HFFc6 (cell line): ENCODE measurements around the gene STAT2. TPM values are rescaled to one million over a fixed set of nuclear protein-coding genes. Genes with fewer than 3 reads are reported as not detected.

Experiments used
- DNase-seq: peaks from one replicate; pipeline ENCODE4 v3.0.0-alpha.2; 2018
- H3K27ac Mint-ChIP-seq: 2 replicates; pipeline ENCODE4 v1.8.0; 2020; ENCODE audit warnings: mild to moderate bottlenecking, mixed read lengths
- H3K27me3 Mint-ChIP-seq: 2 replicates; pipeline ENCODE4 v1.8.0; 2021; ENCODE audit warnings: mild to moderate bottlenecking, moderate library complexity, mixed read lengths; ENCODE audit not compliant: insufficient read depth
- H3K36me3 Mint-ChIP-seq: 2 replicates; pipeline ENCODE4 v1.8.0; 2021; ENCODE audit warnings: low read depth, mixed read lengths
- H3K4me1 Mint-ChIP-seq: 2 replicates; pipeline ENCODE4 v1.8.0; 2020; ENCODE audit warnings: low read depth, mixed read lengths
- H3K4me3 Mint-ChIP-seq: 2 replicates; pipeline ENCODE4 v1.8.0; 2020; ENCODE audit warnings: mild to moderate bottlenecking, moderate library complexity, mixed read lengths
- H3K9me3 Mint-ChIP-seq: 2 replicates; pipeline ENCODE4 v1.8.0; 2020; ENCODE audit warnings: mild to moderate bottlenecking, mixed read lengths
- CTCF ChIP-seq: fragments of 200-600 bp; sonication (generic); IDR thresholded peaks from 2 replicates; pipeline ENCODE4 v1.5.0; 2021; ENCODE audit warnings: antibody characterized with exemption, mild to moderate bottlenecking
- total RNA-seq, 6 experiments: library from RNA; stranded (reverse); fragmentation: NEBNext Ultra II Directional; extraction: Animal tissue kit (Norgen Biotek cat#: 25700); gene quantifications; 2 replicates in 1 of 6; 3 replicates in 5 of 6; pipeline ENCODE4 v1.2.3, GENCODE V29; 2021

Gene STAT2
- total RNA-seq, 6 experiments from 2014 or later, result 78.6 to 105 (median 95.2) TPM

- no peaks in the 10 kb centered on the region for H3K36me3 Mint-ChIP-seq
- peaks cover 4% of the 10 kb centered on the region for H3K4me1 Mint-ChIP-seq
- H3K27me3 Mint-ChIP-seq, result peaks cover 2% of the 10 kb centered on the region
- DNase-seq, result no peak
- no peak for TF ChIP-seq CTCF
- H3K9me3 Mint-ChIP-seq, result peaks cover 5% of the 10 kb centered on the region; the same call in 1 of the 2 replicates
- H3K4me3 Mint-ChIP-seq, result no peak overlapping the region
- H3K27ac Mint-ChIP-seq, result no peak overlapping the region
These were observed 32.4 kb upstream of the STAT2 start for GRCh38 chr12:56392331-56392730.

GRCh38 chr12:56391721-56392120, 31.8 kb upstream of the STAT2 start:
- Mint-ChIP-seq H3K9me3 (peaks cover 5% of the 10 kb centered on the region; the same call in 1 of the 2 replicates), H3K27ac (no peak overlapping the region), H3K36me3 (no peaks in the 10 kb centered on the region), H3K27me3 (peaks cover 2% of the 10 kb centered on the region), H3K4me1 (peaks cover 10% of the 10 kb centered on the region), H3K4me3 (no peak overlapping the region)
- no peak for DNase-seq
- TF ChIP-seq CTCF, result no peak

- Mint-ChIP-seq H3K4me3 (no peak overlapping the region), H3K4me1 (peaks cover 14% of the 10 kb centered on the region), H3K27ac (no peak overlapping the region), H3K36me3 (no peaks in the 10 kb centered on the region), H3K27me3 (peaks cover 2% of the 10 kb centered on the region), H3K9me3 (peaks cover 5% of the 10 kb centered on the region; the same call in 1 of the 2 replicates)
- no peak for TF ChIP-seq CTCF
- DNase-seq, result no peak
These were observed 29.5 kb upstream of the STAT2 start for GRCh38 chr12:56389412-56389811.

DNA sequence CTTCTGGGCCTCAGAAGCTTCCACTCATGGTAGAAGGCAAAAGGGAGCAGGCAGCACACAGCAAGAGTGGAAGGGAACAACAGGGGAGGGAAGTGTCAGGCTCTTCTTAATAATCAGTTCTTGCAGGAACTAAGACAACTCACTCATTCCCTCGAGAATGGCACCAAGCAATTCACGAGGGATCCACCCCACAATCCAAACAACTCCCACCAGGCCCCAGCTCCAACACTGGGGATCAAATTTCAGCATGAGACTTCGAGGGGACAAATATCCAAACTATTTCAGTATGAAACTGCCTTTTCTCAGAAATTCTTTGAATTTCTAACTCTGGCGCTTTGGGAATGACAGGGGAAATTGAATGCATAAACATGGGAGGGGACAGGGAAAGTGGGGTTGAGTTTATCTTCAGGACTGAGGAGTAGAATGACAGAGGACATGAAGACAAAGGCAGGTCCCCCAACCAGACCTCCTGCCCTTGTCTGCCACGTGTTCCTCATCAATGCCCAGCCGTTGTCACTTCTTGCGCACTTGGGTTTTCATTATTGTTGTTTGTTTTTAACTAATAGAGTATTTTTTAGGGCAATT, 27.3 kb upstream of the STAT2 start:
- TF ChIP-seq CTCF, result no peak
- peak overlapping the region; percentile 49 for H3K27ac Mint-ChIP-seq
- H3K9me3 Mint-ChIP-seq, result peaks cover 5% of the 10 kb centered on the region; the same call in 1 of the 2 replicates
- peak; percentile 11 for DNase-seq
- peak overlapping the region; percentile 54 for H3K4me3 Mint-ChIP-seq
- H3K4me1 Mint-ChIP-seq, result peaks cover 14% of the 10 kb centered on the region
- H3K27me3 Mint-ChIP-seq, result peaks cover 2% of the 10 kb centered on the region
- no peaks in the 10 kb centered on the region for H3K36me3 Mint-ChIP-seq

DNA sequence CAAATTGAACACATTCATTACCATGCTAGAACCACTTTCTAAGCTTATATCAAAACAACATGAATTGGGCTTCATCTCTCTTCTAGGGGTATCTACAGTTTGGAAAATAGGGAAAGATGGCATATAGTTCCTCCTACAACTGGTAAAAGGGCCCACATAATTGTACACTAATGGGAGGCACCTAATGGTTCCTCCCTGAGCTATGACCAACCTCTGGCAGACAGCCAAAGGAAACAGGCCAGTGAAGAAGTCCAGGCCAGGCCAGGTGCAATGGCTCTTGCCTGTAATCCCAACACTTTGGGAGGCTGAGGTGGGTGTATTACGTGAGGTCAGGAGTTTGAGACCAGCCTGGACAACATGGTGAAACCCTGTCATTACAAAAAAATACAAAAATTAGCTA, 26.0 kb upstream of the STAT2 start:
- no peak for DNase-seq
- H3K27me3 Mint-ChIP-seq, result peaks cover 2% of the 10 kb centered on the region
- H3K36me3 Mint-ChIP-seq, result no peaks in the 10 kb centered on the region
- no peak for TF ChIP-seq CTCF
- H3K4me1 Mint-ChIP-seq, result peaks cover 14% of the 10 kb centered on the region
- H3K4me3 Mint-ChIP-seq, result no peak overlapping the region
- no peaks in the 10 kb centered on the region for H3K9me3 Mint-ChIP-seq
- H3K27ac Mint-ChIP-seq, result no peak overlapping the region
